ENCODE data around the gene MICAL3. TPM values are rescaled to one million over a fixed set of nuclear protein-coding genes. Genes with fewer than 3 reads are reported as not detected.

The MICAL3 gene
- total RNA-seq, 4 donors from 2014 or later = 84.2 to 290 (median 151) TPM

DNA sequence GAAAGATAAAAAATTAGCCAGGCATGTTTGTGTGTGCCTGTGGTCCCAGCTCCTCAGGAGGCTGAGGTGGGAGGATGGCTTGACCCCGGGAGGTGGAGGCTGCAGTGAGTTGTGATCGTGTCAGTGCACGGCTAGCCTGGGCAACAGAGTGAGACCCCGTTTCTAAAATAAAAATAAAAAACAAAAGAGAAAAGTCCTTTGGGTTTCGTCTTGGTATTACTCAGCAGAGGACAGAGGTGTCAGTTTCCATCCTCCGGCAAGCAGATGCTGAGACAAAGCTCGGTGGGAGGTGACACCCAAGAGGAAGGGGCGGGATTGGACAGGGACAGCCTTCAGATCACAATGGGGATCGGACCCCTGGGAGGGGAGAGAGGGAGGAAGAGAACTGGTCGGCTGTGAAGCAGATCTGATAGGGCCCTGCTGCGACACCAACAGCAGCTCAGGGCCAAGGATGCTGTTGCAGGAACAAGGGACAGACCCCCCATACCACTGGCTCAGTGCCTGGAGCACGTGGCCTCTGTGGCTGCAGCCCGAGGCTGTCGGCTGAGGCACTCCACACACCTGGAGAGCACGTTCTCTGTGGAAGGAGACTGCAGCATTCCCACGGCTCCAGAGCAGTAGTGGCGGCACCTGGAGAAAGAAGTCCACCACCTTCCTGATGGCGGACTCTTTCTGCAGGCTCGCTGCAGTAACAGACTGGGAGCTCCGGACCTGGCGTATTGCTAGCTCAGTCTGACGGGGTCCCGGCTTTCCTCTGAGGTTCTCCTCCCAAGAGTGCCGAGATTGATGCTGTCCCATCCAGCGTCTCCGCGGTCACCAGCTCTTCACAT is 244.9 kb downstream of the MICAL3 start:
- no peaks in the 10 kb centered on the region for H3K27me3 ChIP-seq
- no peak overlapping the region for H3K4me3 ChIP-seq
- intact Hi-C loops (cut with DNase I; ENCODE audit: low total_unique reads) (loop anchor here (10.0 kb wide), 1 partner anchor 225 kb away; no protein-coding TSS in a partner anchor), in situ Hi-C loops (cut with MboI; ENCODE audit: low pct_ligation_motif_present in 1 of 4, low pct_unique_long_range_greater_than_20kb in 1 of 4, low sequenced_read_pairs in 3 of 4) (no loop called here)
- no peaks in the 10 kb centered on the region for H3K36me3 ChIP-seq
- DNase-seq = no peak
- H3K27ac ChIP-seq = no peak overlapping the region
- 78% methylated on average over 27 of the region's 27 CpGs; no CpG with 5 or more reads in 1 of the 2 donors for WGBS, 2 donors (ENCODE audit: low coverage in 1 of 2)
- peaks cover 12 to 32% (median 14%) of the 10 kb centered on the region in 4 donors for H3K4me1 ChIP-seq
- H3K9me3 ChIP-seq = no peaks in the 10 kb centered on the region
- TF ChIP-seq CTCF (IDR thresholded peaks at IDR 0.05) = no peak
- TF ChIP-seq POLR2A (IDR thresholded peaks at IDR 0.05) = no peak
- no peak for TF ChIP-seq EP300 (IDR thresholded peaks at IDR 0.05; ENCODE audit: low read depth)
- TF ChIP-seq POLR2AphosphoS5 (IDR thresholded peaks at IDR 0.05) = no peak

- TF ChIP-seq EP300 (IDR thresholded peaks at IDR 0.05; ENCODE audit: low read depth) (no peak), POLR2A (IDR thresholded peaks at IDR 0.05) (no peak), POLR2AphosphoS5 (IDR thresholded peaks at IDR 0.05) (no peak), CTCF (IDR thresholded peaks at IDR 0.05) (no peak)
- Histone ChIP-seq H3K4me1 (peaks cover 13 to 36% (median 16%) of the 10 kb centered on the region in 4 donors), H3K9me3 (no peaks in the 10 kb centered on the region), H3K4me3 (no peak overlapping the region), H3K27ac (peak overlapping the region in 1 of 4 donors; percentile 68), H3K36me3 (no peaks in the 10 kb centered on the region), H3K27me3 (no peaks in the 10 kb centered on the region)
- intact Hi-C loops (cut with DNase I; ENCODE audit: low total_unique reads) = no loop called here
- WGBS, 2 donors (ENCODE audit: low coverage in 1 of 2) = 89% methylated on average over 23 of the region's 23 CpGs; no CpG with 5 or more reads in 1 of the 2 donors
- DNase-seq = no peak
- in situ Hi-C loops (cut with MboI; ENCODE audit: low pct_ligation_motif_present in 1 of 4, low pct_unique_long_range_greater_than_20kb in 1 of 4, low sequenced_read_pairs in 3 of 4) = no loop called here
These were observed 245.9 kb downstream of the MICAL3 start for GRCh38 chr22:17778412-17778976.

GRCh38 chr22:17777717-17778044 is 246.7 kb downstream of the MICAL3 start:
- in situ Hi-C loops (cut with MboI; ENCODE audit: low pct_ligation_motif_present in 1 of 4, low pct_unique_long_range_greater_than_20kb in 1 of 4, low sequenced_read_pairs in 3 of 4) = no loop called here
- WGBS, 2 donors (ENCODE audit: low coverage in 1 of 2) = 55 to 80% methylated on average over 1 to 6 of the region's 6 CpGs
- peak overlapping the region in 3 of 4 donors; percentile 17 to 37 (median 18) for H3K4me3 ChIP-seq
- intact Hi-C loops (cut with DNase I; ENCODE audit: low total_unique reads) = no loop called here
- H3K27ac ChIP-seq = peak overlapping the region; percentile 55 to 72 (median 66)
- H3K9me3 ChIP-seq = no peaks in the 10 kb centered on the region
- no peaks in the 10 kb centered on the region for H3K36me3 ChIP-seq
- DNase-seq = no peak
- no peaks in the 10 kb centered on the region for H3K27me3 ChIP-seq
- peaks cover 21 to 39% (median 22%) of the 10 kb centered on the region in 4 donors for H3K4me1 ChIP-seq
- TF ChIP-seq EP300 (IDR thresholded peaks at IDR 0.05; ENCODE audit: low read depth) (no peak), POLR2AphosphoS5 (IDR thresholded peaks at IDR 0.05) (no peak), POLR2A (IDR thresholded peaks at IDR 0.05) (no peak), CTCF (IDR thresholded peaks at IDR 0.05) (no peak)

GRCh38 chr22:17777005-17777716 is 247.2 kb downstream of the MICAL3 start:
- Histone ChIP-seq H3K4me1 (peaks cover 17 to 40% (median 21%) of the 10 kb centered on the region in 4 donors), H3K4me3 (peak overlapping the region in 3 of 4 donors; percentile 17 to 37 (median 18)), H3K27me3 (no peaks in the 10 kb centered on the region), H3K36me3 (no peaks in the 10 kb centered on the region), H3K9me3 (no peaks in the 10 kb centered on the region), H3K27ac (peak overlapping the region; percentile 55 to 72 (median 66))
- DNase-seq = peak; percentile 58
- intact Hi-C loops (cut with DNase I; ENCODE audit: low total_unique reads) = no loop called here
- in situ Hi-C loops (cut with MboI; ENCODE audit: low pct_ligation_motif_present in 1 of 4, low pct_unique_long_range_greater_than_20kb in 1 of 4, low sequenced_read_pairs in 3 of 4) = no loop called here
- WGBS, 2 donors (ENCODE audit: low coverage in 1 of 2) = 78% methylated on average over 27 of the region's 27 CpGs; no CpG with 5 or more reads in 1 of the 2 donors
- TF ChIP-seq EP300 (IDR thresholded peaks at IDR 0.05; ENCODE audit: low read depth) = no peak
- peak; percentile 15 for TF ChIP-seq POLR2A (IDR thresholded peaks at IDR 0.05)
